ENCODE measurements around the gene DNAJC1.

DNA sequence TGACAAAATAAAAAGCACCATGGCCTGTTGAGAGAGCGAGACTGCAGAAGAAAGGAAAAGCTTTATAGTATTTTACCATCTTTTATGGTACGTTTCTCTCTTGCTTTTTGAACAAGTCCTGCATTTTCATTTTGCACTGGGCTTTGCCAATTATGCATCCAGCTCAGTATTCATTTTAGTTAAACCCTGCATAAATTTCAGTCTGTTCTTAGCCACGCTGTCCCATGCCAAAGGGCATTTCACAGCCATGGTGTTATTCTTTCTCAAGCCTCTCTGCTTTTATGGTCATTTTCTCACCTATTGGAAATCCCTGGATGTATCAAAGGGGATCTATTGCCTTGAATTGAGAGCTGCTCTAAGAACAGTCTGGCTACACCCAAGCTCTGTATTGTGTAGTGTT is 30.8 kb upstream of the DNAJC1 start:
- TF ChIP-seq CTCF (IDR thresholded peaks at IDR 0.05) = no peak
- TF ChIP-seq ZFX (IDR thresholded peaks at IDR 0.05; ENCODE audit: borderline replicate concordance) = no peak

Data from 22Rv1 (cell line).